Stimulated activated naive CD4-positive, alpha-beta T cell (primary cell): ENCODE data around the gene HAVCR2.
"Not testable (repeated sequence)": the region's sequence is repeated elsewhere in the genome, so short reads cannot be mapped to it uniquely, and the experiment has no call there.

Experiments
- DNase-seq, 6 experiments: peaks; one replicate each; lab custom pipeline; 2025; lab: John Stamatoyannopoulos, UW

Gene HAVCR2

DNA sequence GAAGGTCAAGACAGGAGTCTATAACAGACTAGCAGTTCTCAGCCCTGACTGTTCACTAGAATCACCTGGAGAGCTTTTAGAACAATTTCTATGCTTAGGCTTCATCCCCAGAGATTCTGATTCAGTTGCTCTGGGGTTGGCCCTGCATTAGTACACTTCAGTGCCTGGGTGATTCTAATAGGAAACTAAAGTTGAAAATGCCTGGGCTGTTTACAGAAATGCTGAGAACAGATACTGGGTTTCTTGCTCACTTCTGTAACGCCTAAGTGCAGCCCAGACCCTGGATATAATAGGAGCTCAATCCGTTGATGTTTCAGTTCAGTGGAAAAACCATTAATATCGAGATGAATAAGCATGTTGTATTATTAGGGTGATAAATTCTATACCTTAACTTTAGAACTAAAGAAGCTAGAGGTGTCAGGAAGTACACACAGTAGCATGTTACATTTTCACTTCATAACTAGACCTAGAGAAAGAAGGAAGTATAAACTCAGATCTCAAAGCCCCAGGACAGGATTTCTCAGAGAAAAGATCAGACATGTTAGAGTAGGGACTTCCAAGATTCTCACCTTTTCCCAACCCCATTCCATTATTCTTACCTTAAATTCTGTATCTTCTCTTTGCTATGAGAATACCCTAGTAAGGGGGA, 20.4 kb downstream of the HAVCR2 start:
- DNase-seq, result no peak

- no peak for DNase-seq
Observed at GRCh38 chr5:157086751-157087359, 22.0 kb downstream of the HAVCR2 start.

DNA sequence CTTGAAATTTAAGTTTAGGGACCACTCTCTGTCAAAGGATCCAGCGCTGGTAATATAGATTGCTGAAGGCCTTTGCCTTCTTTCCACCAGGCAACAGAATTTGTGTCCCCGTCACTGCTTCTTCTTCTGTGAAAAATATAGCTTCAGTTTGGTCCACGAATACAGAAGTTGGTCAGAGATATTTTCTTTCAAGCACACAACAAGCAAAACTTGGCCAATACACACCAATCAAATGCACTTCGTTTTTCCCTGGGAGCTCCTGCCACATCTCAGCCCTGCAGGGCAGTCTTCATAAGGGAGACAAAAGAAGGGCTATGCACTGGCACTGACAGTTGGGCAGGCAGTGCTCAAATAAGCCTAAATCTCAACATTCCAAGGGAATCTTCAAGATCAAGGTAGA, 22.9 kb downstream of the HAVCR2 start:
- DNase-seq, result no peak

DNA sequence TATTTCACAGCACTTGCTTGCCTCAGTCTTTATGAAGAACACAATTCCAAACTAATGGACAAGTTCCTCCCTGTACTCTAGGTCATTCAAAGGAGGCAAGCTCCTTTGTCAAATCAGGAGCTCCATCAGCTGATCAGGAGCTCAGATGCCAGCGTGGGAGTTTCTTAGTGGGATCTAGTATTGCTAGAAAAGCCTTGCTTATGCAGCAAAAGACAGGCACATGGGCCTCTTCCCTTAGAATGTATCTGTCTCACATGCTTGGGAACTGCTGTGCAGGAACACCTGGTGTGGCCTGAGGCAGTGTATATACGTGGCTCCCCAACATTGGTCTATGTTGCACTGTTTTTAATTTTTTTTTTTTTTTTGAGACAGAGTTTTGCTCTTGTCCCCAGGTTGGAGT, 28.6 kb downstream of the HAVCR2 start:
- DNase-seq, result no peak

DNA sequence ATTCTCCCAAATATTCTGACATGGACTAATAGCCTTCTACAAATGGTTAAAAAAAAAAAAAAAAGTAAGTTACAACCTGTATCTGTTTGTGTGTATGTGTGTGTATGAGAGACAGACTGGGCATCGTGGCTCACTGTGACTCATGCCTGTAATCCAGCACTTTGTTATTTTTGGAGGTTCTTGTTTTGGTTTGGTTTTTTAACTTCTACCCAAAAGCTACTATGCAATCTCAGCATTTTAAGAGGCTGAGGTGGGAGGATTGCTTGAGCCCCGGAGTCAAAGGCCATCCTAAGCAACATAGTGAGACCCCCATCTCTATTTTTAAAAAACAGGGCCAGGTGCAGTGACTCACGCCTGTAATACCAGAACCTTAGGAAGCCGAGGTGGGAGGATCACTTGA, 32.3 kb downstream of the HAVCR2 start:
- no peak for DNase-seq

- DNase-seq, result no peak
Observed at GRCh38 chr5:157072508-157072907, 36.3 kb downstream of the HAVCR2 start.

DNA sequence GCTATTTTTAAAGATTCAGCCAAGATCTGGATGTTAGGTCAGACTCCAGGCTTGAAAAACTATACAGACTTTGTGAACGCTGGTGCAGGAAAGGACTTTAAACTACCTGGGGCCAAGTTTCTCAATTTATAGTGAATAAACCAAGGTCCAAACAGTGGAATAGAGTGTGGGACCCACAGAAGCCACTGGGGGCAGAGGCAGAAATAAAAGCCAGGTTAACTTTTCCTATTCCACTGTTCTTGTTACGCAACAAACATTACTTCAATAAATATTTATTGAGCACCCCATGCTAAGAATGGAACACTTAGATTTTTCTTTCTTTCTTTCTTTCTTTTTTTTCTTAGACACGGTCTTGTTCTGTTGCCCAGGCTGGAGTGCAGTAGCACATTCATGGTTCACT, 38.9 kb downstream of the HAVCR2 start:
- no peak for DNase-seq

DNA sequence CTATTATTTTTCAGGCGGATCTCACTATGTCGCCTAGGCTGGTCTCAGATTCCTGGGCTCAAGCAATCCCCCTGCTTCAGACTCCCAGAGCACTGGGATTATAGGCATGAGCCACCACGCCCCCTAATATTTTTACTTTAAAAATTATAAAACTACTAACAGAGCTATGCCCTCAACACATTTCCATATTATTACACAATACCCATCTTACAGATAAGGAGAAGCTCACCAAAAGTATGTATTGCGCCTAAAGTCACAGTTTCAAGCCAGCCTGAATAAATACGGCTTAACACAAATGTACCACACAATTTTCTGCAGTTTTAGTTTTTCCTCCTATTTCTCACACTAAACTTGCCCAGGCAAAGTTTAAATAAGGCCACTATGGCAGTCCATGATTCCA, 40.1 kb downstream of the HAVCR2 start:
- DNase-seq, result no peak

GRCh38 chr5:157068339-157068738, 40.5 kb downstream of the HAVCR2 start:
- no peak for DNase-seq

DNA sequence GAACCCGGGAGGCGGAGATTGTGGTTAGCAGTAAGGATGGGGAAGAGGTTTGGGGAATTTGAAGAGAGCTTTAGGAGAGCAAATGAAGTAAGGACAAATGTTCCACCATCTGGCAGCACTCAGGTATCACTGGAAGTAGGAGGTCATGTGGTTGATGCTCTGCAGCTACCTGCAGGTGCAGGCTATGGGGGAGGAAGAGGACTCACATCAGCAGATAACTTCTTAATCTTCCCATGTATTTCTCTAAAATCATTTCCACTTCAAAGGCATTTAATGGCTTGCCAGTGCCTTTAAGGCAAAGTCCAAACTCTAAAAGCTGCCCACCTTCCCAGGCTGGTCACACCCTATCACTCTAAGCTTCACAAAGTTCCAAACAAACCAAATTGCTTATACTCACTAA, 41.8 kb downstream of the HAVCR2 start:
- no peak for DNase-seq

DNA sequence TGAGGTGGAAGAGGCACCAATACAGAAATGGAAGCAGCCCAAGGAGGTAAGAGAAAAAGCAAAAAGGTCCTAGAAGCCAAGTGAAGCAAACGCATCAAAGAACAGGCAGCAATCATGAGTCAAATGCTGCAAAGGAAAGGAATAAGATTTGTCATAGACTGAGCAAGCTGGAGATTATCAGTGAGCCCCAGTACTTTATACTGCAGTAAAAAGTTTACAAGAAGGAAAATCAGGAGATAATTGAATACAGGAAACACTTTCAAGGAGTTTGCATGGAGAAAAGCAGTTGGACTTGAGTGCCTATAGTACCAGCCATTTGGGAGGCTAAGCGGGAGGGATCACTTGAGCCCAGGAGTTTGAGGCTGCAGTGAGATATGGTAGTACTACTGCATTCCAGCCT, 42.8 kb downstream of the HAVCR2 start:
- no peak for DNase-seq

DNA sequence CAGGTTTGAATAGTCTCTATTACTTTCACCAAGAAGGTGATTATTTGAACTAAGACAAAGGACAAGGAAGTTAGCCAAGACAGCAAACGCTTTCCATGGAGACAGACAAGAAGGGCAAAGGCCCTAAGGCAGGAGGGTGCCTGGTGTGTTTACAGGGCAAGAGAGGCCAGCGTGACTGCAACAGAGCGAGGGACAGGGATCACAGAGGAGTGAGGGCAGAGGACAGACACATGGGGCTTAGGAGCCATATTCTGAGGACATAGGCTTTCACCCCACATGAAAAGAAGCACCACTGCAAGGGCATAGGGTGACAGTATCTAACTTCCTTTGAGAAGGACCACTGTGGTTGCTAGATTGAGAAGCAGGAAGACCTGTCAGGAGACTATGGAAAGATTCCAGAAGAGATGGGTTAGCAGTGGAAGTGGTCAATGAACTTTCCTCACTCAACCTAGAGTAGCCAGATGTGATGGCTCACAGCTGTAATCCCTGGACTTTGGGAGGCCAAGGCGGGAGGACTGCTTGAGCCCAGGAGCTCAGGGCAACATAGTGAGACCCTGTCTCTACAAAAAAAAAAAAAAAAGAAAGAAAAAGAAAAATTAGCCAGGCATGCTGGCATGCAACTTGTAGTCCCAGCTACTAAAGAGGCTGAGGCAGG, 44.9 kb downstream of the HAVCR2 start:
- no peak for DNase-seq

- no peak for DNase-seq
Observed at GRCh38 chr5:157059891-157060290, 49.0 kb downstream of the HAVCR2 start.

DNA sequence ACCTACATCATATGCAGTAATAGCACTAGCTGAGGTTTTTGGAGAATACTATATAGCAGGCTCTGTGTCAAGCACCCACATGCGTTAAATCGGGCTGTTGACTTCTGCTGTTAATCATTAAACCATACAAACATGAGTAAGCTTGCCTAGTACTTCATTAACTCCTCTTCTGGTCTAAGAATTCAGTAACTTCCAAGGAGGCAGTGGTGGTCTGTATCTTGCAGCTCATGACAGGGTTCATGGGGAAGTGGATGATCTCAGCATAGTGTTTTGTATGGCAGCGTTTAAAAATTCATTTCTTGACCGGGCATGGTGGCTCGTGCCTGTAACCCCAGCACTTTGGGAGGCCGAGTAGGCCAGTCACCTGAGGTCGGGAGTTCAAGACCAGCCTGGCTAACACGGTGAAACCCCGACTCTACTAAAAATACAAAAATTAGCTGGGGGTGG, 49.7 kb downstream of the HAVCR2 start, which contains the start of gene HAVCR1:
Gene HAVCR1 (minus strand): TSS at position 24 of the 447 bp plus-strand sequence. CDS start 1,173 bp downstream, outside the sequence.
- DNase-seq, result no peak

DNA sequence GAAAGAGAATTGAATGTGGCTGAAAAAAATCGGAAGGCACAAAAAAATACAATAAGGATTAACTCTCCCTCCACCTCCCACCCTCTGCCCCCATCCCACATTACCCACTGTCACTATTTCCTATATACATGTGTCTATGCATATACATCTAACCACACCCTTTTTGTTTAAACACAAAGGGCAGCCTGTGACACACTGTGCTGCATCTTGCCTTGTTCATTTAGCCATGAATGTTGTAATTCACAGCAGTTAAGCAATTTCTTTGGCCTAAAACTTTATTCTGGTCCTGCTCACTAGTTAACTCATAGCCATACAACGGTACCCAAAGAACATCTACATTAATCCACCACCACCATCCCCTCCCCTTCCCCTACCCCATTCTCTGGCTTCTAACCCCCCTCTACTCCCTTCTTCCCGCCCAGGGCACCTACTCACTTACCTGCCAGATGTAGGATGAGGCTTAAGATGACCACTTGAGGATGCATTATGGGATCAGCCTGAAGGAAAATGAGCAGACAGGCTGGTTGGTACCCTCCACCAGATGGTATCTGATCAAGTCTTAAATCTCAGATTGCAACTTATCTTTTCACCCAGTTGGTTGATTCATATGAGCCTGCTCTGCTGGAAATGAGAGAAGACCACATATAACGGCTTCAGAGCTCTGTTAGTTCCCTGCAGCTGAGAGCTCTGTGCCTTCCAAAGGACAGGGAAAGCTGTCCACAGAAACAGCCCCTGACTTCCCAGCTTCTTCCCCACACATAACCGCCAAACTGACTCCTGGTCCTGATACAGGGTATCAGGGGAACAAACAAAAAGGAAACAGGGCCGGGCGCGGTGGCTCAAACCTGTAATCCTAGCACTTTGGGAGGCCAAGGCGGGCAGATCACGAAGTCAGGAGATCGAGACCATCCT, 51.1 kb downstream of the HAVCR2 start:
- DNase-seq, result no peak

GRCh38 chr5:157056848-157057247, 52.0 kb downstream of the HAVCR2 start:
- not testable (repeated sequence) for DNase-seq

DNA sequence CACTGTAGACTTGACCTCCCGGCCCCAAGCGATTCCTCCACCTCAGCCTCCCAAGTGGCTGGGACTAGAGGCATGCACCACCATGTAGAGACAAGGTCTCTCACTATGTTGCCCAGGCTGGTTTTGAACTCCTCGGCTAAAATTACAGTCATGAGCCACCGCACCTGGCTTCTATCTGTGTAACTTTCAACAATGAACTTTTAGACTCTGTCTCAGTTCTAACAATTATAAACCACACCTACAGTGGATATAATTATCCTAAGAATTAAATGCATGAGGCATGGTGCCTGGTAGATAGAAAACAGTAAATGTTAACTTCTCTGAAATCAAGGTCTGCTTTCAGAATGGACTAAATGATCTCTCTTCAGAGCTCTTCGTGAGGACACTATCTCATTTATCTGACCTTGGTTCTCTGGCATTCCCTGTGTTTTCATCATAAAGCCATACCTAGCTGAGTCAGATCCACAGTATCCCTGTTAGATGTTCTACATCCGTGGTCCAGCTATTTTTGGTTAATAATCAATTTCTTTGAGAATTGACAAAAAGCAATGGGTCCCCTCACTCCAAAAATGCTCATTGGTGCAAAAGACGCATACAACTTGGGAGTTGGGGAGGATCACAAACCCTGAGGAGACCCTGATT, 57.1 kb downstream of the HAVCR2 start:
- no peak for DNase-seq

GRCh38 chr5:157050050-157050449, 58.8 kb downstream of the HAVCR2 start:
- peak in 3 of 6 experiments; percentile 6 to 39 (median 14) for DNase-seq

GRCh38 chr5:157049605-157050004, 59.2 kb downstream of the HAVCR2 start:
- DNase-seq, result no peak

- DNase-seq, result no peak
Observed at GRCh38 chr5:157047898-157048297, 60.9 kb downstream of the HAVCR2 start.

DNA sequence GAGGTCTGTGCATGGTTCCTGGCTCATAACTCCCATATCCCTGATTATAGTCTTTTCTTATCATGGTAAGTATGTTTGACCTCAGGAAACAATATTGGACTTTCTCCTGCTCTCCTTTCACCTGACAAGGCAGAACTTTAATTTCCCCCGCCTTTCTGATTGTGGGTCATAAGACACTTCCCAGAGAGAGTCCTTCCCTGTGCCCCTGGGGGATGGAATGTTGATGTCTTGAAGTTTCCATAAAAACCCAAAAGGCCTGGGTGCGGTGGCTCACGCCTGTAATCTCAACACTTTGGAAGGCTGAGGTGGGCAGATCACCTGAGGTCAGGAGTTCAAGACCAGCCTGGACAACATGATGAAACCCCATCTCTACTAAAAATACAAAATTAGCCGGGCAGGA, 61.8 kb downstream of the HAVCR2 start:
- DNase-seq, result not testable (repeated sequence)

DNA sequence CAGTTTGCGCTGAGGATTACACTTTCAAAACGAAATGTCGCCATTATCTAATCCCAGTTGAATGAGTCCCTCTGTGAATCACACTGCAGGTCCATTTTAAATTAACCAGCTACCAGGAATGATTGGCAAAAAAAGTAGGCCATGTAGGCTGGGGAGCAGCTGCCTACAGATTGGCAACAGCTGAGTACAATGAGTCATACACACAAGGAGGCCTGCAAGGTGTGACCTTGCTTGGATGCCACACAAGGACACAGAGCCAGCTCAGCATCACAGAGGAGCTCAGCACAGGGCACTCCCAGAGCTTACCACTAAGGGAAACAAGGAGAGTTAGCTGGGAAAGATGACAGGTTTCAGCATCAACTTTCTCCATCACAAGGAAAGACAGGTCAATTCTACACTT, 62.8 kb downstream of the HAVCR2 start:
- no peak for DNase-seq
